ENCODE data around the gene CSRP2. TPM values are rescaled to one million over a fixed set of nuclear protein-coding genes. Genes with fewer than 3 reads are reported as not detected.
A peak's percentile ranks its signal among the peaks of the same experiment; 100 is the strongest.

Gene CSRP2
- 40.9 TPM for total RNA-seq
- long read RNA-seq, full-length matches to known transcripts, result 38 of 40 reads
- long read RNA-seq, partial matches to known transcripts, result 1 of 40 reads
- long read RNA-seq, other reads (novel, unspliced or antisense), result 1 of 40 reads

DNA sequence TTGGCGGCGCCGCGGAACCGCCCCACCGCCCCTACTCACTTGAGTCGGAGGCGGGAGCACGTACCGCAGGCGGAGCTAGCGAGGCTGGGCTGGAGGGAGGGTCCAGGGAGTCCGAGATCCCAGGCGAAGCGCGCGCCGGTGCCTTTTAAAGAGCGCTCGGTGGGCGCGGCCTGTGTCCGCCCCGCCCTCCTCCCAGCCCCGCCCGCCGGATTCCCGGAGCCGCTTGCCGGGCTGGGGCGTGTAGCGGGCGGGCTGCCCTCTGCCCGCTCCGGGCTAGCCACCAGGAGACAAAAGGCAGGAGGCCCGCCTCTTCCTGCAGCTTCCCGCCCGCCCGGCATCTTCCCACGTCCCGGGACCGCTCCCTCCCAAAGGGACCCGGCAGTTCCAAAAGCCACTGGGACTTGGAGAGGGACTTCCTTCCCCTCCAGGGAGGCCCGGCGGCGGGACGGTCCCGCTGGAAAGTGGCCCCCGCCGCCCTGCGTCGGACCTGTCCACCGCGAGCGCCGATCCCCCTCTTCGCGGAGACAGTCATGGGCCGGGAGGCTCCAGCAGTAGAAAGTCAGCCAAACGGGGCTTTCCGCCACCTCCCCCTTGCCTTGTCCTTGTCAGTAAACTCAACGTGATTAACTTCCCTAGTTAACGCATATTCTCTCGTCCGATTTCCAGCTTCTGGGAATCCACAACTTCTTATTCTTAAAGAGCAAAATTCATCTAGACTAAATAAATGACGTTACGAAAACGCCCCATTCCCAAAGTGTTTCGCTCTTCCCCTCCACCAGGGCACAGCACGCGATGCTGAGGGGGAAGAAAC lies at the start of gene CSRP2:
Gene CSRP2 (minus strand): TSS at position 121 of the 811 bp plus-strand sequence. CDS start 12,759 bp downstream, outside the sequence.
- intact Hi-C loops (cut with DNase I), result no loop called here
- peak; percentile 97 for ATAC-seq (ENCODE audit: poor library complexity)

DNA sequence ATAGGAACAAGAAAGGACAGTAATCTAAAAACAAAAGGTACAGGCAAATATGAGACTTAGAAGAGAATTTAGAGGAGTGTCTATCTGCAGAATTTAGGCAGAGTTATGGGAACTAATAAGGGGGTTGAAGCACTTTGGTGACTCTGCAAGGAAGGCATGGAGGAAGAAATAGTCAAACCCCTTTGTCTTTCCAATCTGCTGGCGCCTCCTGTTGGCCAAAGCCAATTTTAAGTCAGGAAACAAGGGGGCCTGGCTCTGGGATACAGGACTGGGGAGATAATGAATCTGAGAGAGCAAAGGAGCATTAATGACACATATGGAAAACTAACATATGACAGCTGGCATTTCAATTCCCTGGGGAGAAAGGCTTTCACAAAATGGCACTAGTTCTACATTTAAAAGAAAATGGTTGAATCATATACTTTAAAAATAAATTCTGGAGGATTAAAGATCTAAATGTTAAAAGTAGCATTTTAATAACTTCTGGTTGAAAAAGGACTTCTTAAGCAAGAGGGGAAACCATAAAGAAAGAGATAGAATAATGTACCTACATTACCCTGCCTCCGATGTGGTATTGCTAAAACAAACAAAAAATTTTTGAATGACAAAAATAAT lies 48.5 kb upstream of the CSRP2 start:
- no peak for ATAC-seq (ENCODE audit: poor library complexity)
- intact Hi-C loops (cut with DNase I), result no loop called here
- peak; percentile 50 for DNase-seq

More for the DNA sequence above, at the start of gene CSRP2:
- peak; percentile 94 for DNase-seq

DNA sequence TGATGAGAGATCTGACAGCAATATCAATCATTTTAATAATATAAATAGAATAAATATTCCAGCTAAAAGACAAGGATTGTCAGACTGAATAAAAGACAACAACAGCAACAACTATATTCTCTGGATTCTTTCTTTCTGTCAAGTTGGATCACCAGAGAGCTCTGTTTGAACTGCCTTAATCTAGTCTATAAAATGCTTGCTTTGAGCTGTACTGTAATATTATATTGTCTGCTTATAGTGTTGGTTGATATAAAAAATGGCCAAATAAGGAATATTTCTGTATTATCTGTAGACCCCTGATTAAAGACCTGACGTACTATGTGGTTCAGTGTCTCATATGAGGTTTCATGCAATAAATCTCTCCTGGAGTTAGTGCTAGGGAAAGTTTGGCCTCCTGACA lies 46.3 kb upstream of the CSRP2 start:
- DNase-seq (no peak), ATAC-seq (ENCODE audit: poor library complexity) (no peak)
- intact Hi-C loops (cut with DNase I), result no loop called here

DNA sequence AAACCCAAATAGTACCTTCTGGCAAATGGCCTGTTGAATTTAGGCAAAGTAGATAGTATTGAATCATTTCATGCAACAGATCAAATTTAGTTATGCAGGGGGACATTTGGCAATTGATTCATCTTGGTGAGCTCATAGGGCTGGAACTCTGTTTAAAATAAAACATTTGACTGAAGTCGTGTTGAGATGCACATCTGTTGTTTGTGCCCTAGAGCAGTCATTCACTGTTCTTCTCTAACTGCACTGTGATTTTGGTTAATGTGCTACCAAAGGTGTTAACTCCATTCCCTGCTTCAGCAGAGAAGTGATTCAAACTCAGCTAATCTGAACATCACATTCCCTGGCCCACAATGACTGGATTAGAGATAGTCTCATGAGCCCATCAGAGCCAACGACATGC lies 44.0 kb upstream of the CSRP2 start:
- DNase-seq (no peak), ATAC-seq (ENCODE audit: poor library complexity) (no peak)
- intact Hi-C loops (cut with DNase I), result no loop called here

DNA sequence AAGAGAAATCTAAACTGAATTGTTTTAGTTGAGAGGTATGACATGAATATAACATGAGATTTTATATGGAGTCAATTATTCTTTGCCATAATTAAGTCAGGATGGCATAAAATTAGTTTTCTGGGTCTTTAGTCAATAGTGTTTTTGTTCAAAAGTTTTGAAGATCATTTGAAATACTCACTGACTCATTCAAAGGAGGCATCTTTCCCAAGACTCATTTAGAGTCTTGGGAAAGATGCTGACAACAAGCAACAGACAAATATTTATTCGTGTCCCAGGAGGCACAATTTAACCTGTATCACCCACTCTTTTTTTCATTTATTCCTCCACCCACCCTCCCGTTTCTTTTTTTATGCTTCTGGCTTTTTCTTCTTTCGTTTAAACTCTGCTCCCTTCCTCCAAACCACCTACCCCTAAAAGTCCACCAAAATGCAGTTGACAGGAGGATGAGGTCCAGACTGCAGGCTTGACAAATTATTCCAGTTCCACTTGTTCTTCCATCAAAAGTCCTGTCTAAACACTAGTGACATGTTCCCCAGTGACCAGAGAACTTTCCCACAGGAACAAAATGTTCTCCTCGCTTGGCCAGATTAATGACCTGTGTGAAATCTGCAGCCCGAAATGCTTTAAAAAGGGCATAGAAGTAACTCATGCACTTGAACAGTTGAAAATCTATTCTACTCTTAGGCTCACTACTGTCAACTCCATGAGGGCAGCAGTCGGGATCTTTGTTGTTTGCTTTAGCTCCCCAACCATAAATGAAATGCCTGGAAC lies 43.3 kb upstream of the CSRP2 start:
- intact Hi-C loops (cut with DNase I), result no loop called here
- ATAC-seq (ENCODE audit: poor library complexity) (peak; percentile 34), DNase-seq (no peak)

DNA sequence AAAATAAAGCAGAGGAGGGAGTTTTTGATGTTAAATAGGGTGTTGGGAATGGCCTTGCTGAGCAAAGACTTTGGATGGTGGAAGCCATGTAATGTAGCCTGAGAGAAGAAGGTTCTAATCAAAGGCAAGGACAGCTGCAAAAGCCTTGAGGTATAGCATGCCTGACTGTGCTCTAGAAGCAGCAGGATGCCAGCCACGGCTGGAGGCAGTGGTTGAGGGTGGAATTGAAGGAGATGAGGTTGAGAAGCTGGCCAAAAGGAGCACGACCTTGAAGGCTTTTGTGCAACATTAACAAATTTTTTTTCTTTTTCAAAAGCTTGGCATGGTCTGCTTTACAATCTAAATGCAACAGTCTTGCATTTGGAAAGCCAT lies 42.3 kb upstream of the CSRP2 start:
- no peak for ATAC-seq (ENCODE audit: poor library complexity)
- intact Hi-C loops (cut with DNase I), result no loop called here

DNA sequence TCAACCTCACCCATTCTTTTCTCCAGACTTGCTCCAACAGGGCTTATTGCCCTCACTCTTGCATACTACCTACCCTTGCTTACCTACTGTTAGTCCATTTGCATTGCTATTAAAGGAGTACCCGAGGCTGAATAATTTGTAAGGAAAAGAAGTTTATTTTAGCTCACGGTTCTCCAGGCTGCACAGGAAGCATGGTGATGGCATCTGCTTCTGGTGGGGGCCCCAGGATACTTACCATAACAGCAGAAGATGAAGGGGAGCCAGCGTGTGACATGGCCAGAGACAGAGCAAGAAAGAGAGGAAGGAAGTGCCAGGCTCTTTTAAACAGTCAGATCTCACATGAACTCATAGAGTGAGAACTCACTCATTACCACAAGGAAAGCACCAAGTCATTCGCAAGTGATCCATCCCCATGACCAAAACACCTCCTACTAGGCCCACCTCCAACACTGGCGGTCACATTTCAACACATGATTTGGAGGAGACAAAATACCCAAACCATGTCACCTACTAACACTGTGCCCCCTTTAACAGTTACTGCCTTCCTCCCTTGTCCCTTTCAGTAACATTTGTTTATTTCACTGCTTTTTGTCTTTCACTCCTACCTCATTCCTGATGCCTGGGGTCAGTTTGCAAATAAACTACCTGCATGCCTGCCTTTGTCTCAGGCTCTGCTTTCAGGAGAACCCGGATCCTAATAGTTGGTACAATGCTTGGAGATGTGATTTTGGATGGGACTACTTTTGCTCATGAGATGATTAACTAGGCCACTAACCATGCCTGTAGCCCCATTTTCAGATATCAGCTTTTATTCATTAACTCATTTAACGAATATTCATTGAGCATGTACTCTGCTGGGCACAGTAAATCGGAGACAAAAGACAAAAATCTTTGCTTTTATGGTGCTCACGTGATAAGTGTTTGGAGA lies 41.6 kb upstream of the CSRP2 start:
- DNase-seq (no peak), ATAC-seq (ENCODE audit: poor library complexity) (no peak)
- intact Hi-C loops (cut with DNase I), result no loop called here

More for the DNA sequence above, 42.3 kb upstream of the CSRP2 start:
- no peak for DNase-seq

DNA sequence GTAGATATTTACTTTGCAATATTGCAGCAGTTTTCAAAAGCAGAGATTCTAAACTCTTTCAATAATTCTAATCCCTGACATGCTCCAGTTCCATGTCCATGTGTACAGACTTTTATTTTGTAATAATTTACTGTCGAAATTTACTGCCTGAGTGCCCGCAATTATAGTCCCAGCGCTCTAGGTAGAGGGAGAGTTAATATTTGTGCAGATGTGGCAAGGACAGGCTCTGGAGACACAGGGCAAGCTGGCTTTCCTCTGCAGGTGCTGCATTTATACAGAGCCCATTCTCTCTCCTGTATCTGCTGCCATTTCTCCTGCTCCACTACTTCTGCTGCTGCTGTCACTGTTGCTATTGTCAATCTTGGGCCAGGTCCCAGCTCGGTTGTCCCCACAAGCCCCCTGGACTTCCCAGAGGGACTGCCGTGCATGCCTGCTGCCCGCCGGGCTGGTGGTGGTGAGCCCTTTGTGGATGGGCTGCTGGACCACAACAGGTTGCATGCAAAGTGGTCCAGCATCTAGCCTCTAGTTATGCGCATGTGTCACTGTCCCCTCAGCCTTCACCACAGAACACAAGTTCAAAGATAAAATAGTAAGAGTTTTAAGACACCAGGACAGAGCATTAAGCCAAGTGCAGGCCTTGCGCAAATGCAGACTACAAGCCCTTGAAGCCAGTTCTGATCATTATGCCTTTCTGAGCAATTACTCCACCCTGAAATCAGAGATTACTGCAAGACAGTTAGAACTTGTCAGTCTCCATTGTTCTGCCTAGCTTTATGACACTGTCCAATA lies 40.8 kb upstream of the CSRP2 start:
- no peak for DNase-seq
- intact Hi-C loops (cut with DNase I), result no loop called here
- ATAC-seq (ENCODE audit: poor library complexity), result no peak

- intact Hi-C loops (cut with DNase I), result no loop called here
- no peak for ATAC-seq (ENCODE audit: poor library complexity)
- no peak for DNase-seq
Observed at GRCh38 chr12:76916170-76916540, 37.3 kb upstream of the CSRP2 start.

GRCh38 chr12:76915361-76916169 lies 36.7 kb upstream of the CSRP2 start:
- ATAC-seq (ENCODE audit: poor library complexity) (no peak), DNase-seq (no peak)
- intact Hi-C loops (cut with DNase I), result no loop called here

DNA sequence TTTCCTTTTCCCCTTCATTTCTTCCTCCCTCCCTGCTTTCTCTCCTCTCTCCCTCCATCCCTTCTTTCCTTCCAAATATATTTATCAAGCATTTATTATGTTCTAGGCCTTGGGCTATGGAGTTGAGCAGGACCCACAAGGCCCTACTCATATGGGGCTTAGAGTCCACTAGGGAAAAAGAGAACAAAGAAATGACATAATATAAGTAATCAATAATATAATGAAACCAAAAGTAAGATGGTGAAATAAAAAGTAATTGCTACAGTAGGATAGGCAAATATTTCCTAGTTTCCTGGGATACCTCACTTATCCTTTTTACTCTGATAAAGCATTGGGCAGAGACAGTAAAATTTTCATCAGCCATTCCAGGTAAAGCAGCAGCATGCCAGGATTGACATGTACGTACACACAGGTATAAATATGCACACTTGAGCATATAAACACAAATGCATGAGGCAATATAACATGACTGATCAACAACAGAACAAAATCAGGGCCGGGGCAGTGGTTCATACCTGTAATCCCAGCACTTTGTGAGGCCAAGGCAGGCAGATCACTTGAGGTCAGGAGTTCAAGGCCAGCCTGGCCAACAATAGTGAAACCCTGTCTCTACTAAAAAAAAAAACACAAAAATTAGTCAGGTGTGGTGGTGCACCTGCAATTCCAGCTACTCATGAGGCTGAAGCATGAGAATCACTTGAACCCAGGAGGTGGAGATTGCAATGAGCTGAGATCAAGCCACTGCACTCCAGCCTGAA lies 35.5 kb upstream of the CSRP2 start:
- ATAC-seq (ENCODE audit: poor library complexity) (no peak), DNase-seq (no peak)
- intact Hi-C loops (cut with DNase I), result no loop called here

DNA sequence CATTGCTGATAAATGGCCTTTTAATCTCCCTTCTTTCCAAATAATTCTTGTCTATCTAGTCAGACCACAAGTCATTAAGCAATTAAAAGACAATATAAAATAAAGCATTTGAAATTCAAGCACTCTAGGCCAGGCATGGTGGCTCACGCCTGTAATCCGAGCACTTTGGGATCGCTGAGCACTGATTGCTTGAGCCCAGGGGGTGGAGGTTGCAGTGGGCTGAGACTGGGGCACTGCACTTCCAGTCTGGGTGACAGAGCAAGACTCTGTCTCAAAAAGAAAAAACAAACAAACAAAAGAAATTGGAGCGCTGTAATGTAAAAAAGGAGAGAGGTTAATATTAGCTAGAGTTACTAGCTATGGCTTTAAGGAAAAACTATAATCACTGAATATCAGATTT lies 30.5 kb upstream of the CSRP2 start:
- ATAC-seq (ENCODE audit: poor library complexity) (no peak), DNase-seq (no peak)
- intact Hi-C loops (cut with DNase I), result no loop called here

DNA sequence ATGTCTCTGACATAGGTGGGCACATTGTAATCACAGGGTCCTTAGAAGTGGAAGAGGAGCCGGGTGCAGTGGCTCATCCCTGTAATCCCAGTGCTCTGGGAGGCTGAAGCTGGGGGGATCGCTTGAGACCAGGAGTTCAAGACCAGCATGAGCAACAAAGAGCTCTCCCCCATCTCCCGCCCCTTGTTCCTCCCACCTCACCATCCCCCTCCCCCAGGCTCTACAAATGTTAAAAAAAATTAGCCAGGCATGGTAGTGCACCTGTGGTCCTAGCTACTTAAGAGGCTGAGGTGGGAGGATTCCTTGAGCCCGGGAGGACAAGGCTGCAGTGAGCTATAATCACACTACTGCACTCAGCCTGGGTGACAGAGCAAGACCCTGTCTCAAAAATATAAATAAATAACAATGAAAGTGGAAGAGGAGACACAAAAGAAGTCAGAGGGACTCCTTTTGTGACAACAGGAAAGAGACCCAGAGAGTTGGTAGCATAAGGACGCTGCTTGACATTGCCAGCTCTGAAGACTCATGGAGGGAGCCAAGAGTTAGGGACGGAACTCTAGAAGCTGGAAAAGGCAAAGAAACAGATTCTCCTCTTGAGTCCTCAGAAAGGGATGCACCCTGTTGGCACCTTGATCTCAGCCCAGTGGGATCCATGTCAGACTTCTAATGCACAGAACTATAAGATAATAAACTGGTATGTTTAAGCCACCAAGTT lies 29.6 kb upstream of the CSRP2 start:
- ATAC-seq (ENCODE audit: poor library complexity) (no peak), DNase-seq (no peak)
- intact Hi-C loops (cut with DNase I), result no loop called here

GRCh38 chr12:76901628-76902380 lies 23.0 kb upstream of the CSRP2 start:
- intact Hi-C loops (cut with DNase I), result no loop called here
- no peak for DNase-seq
- no peak for ATAC-seq (ENCODE audit: poor library complexity)

- intact Hi-C loops (cut with DNase I), result no loop called here
- ATAC-seq (ENCODE audit: poor library complexity) (no peak), DNase-seq (no peak)
Observed at GRCh38 chr12:76899522-76899921, 20.7 kb upstream of the CSRP2 start.

All from Right ventricle myocardium superior (tissue), 1 donor.